ENCODE data around the gene HSD17B1.

Gene HSD17B1

DNA sequence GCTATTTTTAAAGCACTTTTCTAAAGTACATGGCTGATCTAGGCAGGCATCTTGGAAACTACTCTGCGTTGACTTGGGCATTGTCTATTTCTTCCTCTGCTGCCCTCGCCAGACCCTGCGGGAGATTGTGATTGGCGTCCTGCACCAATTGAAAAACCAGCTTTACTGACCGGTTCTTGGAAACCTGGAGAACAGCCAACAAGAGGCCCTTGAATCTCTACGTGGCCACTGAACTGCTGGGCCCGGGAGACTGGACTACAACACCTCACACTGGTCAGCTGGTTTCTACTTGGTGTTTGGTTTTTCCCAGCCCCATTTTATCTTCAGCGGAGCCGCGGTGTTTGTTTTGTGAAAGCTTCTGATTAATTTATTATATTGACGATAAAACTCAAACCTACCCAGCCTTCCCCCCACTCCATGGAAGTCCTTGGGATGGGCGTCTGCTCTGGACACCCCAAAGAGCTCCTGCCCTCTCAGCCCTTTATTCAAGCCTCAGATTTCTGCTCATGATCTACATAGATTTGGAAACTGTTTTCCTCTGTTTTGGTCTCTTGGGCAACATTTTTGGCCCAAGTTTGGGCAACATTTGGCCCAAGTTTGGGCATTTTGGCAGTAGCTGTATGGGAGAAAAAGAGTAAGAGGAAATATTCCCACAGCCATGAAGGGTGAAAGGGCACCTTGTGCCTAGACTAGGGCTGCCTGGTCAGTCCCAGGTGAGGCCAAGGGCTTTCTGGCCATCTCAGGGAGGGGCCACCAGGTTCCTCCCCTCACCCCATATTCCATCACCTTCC lies 18.9 kb downstream of the HSD17B1 start:
- Histone ChIP-seq H3K36me3 (ENCODE audit: insufficient read depth, low read length) (peaks cover 46% of the 10 kb centered on the region; the same call in 1 of the 2 replicates), H3K79me2 (ENCODE audit: insufficient read depth, low read length) (peaks cover 58% of the 10 kb centered on the region), H3K9me2 (replicated peaks; ENCODE audit: low read depth, low read length) (no peaks in the 10 kb centered on the region), H4K20me1 (ENCODE audit: insufficient read depth, low read length, poor library complexity, severe bottlenecking) (peaks cover 18% of the 10 kb centered on the region), H3F3A (ENCODE audit: low read depth) (no peaks in the 10 kb centered on the region), H3K4me2 (ENCODE audit: low read depth, low read length, poor library complexity, severe bottlenecking) (no peak overlapping the region), H2AFZ (ENCODE audit: low read length) (no peak overlapping the region), H3K4me1 (ENCODE audit: insufficient read depth, low read length, poor library complexity, severe bottlenecking) (peaks cover 25% of the 10 kb centered on the region), H3K9me3 (ENCODE audit: insufficient read depth, low read depth, low read length) (no peaks in the 10 kb centered on the region), H3K27me3 (ENCODE audit: insufficient read depth, low read length, poor library complexity, severe bottlenecking) (no peaks in the 10 kb centered on the region), H3K9ac (ENCODE audit: low read depth, low read length, poor library complexity, severe bottlenecking) (no peak overlapping the region), H3K4me3 (ENCODE audit: low read length, poor library complexity, severe bottlenecking) (no peak overlapping the region)
- TF ChIP-seq EZH2phosphoT487 (IDR thresholded peaks at IDR 0.05; ENCODE audit: borderline replicate concordance) (no peak), CTCF (conservative IDR thresholded peaks at IDR 0.05; ENCODE audit: low read length) (no peak)

DNA sequence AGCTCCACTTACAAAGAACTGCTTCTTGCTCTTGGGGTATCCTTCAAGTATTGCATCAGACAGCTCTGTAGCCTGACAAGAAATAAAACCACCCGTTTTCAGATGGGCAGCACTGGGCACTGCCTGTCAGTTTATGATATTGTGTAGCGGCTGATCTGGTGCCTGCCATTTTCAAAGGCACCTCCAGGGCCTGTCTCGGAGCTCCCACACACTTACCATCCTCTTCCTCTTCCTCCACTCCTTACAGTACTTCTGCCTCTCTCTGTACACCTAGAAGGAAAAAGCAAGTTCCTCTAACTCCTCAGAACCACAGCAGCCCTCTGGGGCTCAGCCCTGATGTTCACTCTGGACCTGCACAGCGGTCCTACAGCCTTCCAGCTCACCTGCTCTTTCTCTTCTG lies 20.4 kb downstream of the HSD17B1 start:
- Histone ChIP-seq H3K36me3 (ENCODE audit: insufficient read depth, low read length) (peaks cover 46% of the 10 kb centered on the region; the same call in 1 of the 2 replicates), H3K79me2 (ENCODE audit: insufficient read depth, low read length) (peaks cover 56% of the 10 kb centered on the region), H3F3A (ENCODE audit: low read depth) (no peaks in the 10 kb centered on the region; the same call in 1 of the 2 replicates), H2AFZ (ENCODE audit: low read length) (no peak overlapping the region), H3K9me2 (replicated peaks; ENCODE audit: low read depth, low read length) (no peaks in the 10 kb centered on the region), H3K9ac (ENCODE audit: low read depth, low read length, poor library complexity, severe bottlenecking) (no peak overlapping the region), H3K4me2 (ENCODE audit: low read depth, low read length, poor library complexity, severe bottlenecking) (no peak overlapping the region), H3K4me3 (ENCODE audit: low read length, poor library complexity, severe bottlenecking) (no peak overlapping the region), H3K27me3 (ENCODE audit: insufficient read depth, low read length, poor library complexity, severe bottlenecking) (no peaks in the 10 kb centered on the region), H3K9me3 (ENCODE audit: insufficient read depth, low read depth, low read length) (no peaks in the 10 kb centered on the region), H3K4me1 (ENCODE audit: insufficient read depth, low read length, poor library complexity, severe bottlenecking) (peaks cover 24% of the 10 kb centered on the region), H4K20me1 (ENCODE audit: insufficient read depth, low read length, poor library complexity, severe bottlenecking) (peaks cover 15% of the 10 kb centered on the region)
- TF ChIP-seq EZH2phosphoT487 (IDR thresholded peaks at IDR 0.05; ENCODE audit: borderline replicate concordance) (no peak), CTCF (conservative IDR thresholded peaks at IDR 0.05; ENCODE audit: low read length) (no peak)

DNA sequence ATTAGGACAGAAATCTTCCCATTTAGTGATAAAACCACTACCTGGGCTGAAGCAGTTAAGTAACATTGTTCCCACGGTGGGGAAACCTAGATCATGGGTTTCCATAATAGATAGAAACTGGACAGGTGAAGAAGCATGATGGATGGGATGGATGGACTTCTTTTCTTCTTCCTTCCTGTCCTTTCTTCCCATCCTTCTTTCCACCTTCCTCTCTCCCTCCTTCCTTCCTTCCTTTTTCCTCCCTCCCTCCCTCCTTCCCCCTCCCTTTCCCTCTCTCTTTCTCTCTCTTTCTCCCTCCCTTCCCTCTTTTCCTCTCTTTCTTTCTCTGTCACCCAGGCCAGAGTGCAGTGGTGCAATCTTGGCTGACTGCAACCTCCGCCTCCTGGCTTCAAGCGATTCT lies 21.7 kb downstream of the HSD17B1 start:
- Histone ChIP-seq H3K27me3 (ENCODE audit: insufficient read depth, low read length, poor library complexity, severe bottlenecking) (no peaks in the 10 kb centered on the region), H3K4me2 (ENCODE audit: low read depth, low read length, poor library complexity, severe bottlenecking) (no peak overlapping the region), H3K9me2 (replicated peaks; ENCODE audit: low read depth, low read length) (no peaks in the 10 kb centered on the region), H3K9ac (ENCODE audit: low read depth, low read length, poor library complexity, severe bottlenecking) (no peak overlapping the region), H3K36me3 (ENCODE audit: insufficient read depth, low read length) (peaks cover 41% of the 10 kb centered on the region; the same call in 1 of the 2 replicates), H3F3A (ENCODE audit: low read depth) (no peaks in the 10 kb centered on the region; the same call in 1 of the 2 replicates), H3K4me3 (ENCODE audit: low read length, poor library complexity, severe bottlenecking) (no peak overlapping the region), H3K4me1 (ENCODE audit: insufficient read depth, low read length, poor library complexity, severe bottlenecking) (peaks cover 14% of the 10 kb centered on the region), H4K20me1 (ENCODE audit: insufficient read depth, low read length, poor library complexity, severe bottlenecking) (peaks cover 2% of the 10 kb centered on the region), H3K9me3 (ENCODE audit: insufficient read depth, low read depth, low read length) (no peaks in the 10 kb centered on the region), H3K79me2 (ENCODE audit: insufficient read depth, low read length) (peaks cover 42% of the 10 kb centered on the region), H2AFZ (ENCODE audit: low read length) (no peak overlapping the region)
- no peak for TF ChIP-seq EZH2phosphoT487 (IDR thresholded peaks at IDR 0.05; ENCODE audit: borderline replicate concordance)
